Mesodermal cell (in vitro differentiated cells): ENCODE data around the gene KIF18B.
"Not testable (repeated sequence)": the region's sequence is repeated elsewhere in the genome, so short reads cannot be mapped to it uniquely, and the experiment has no call there.

Experiments
- H3K27ac ChIP-seq: 2 replicates; pipeline ENCODE4 v1.7.0; 2013; ENCODE audit warnings: mild to moderate bottlenecking, low read depth, low read length, moderate library complexity; ENCODE audit not compliant: severe bottlenecking
- H3K36me3 ChIP-seq: 2 replicates; pipeline ENCODE4 v1.7.1; 2013; ENCODE audit warnings: mild to moderate bottlenecking, low read length, moderate library complexity; ENCODE audit not compliant: control insufficient read depth, insufficient read depth
- H3K4me1 ChIP-seq: one replicate; pipeline ENCODE4 v1.7.1; 2013; ENCODE audit warnings: mild to moderate bottlenecking, low read length; ENCODE audit not compliant: insufficient read depth, control insufficient read depth, poor library complexity, severe bottlenecking
- H3K4me3 ChIP-seq: 2 replicates; pipeline ENCODE4 v1.7.0; 2013; ENCODE audit warnings: low read length, control low read depth, mild to moderate bottlenecking; ENCODE audit not compliant: insufficient read depth, poor library complexity, severe bottlenecking; ENCODE audit errors: extremely low read depth
- H3K9me3 ChIP-seq: 2 replicates; pipeline ENCODE4 v1.7.1; 2013; ENCODE audit warnings: mild to moderate bottlenecking, low read length, moderate library complexity; ENCODE audit not compliant: control insufficient read depth
- WGBS, 2 experiments: methylation state at CpG; one replicate each; pipeline ENCODE4 v1.1.5; 2013; ENCODE audit warnings: missing lambda C conversion rate in 2 of 2; ENCODE audit not compliant: insufficient coverage in 2 of 2; 5-methylcytosine and 5-hydroxymethylcytosine counted together

The KIF18B gene

GRCh38 chr17:44955674-44956425 is 8.3 kb upstream of the KIF18B start:
- Histone ChIP-seq H3K36me3 (no peaks in the 10 kb centered on the region), H3K9me3 (no peaks in the 10 kb centered on the region), H3K27ac (no peak overlapping the region), H3K4me1 (peaks cover 3% of the 10 kb centered on the region), H3K4me3 (no peak overlapping the region)
- 88 to 90% methylated on average over 5 to 6 of the region's 8 CpGs for WGBS, 2 experiments

GRCh38 chr17:44952946-44953475 is 5.4 kb upstream of the KIF18B start:
- WGBS, 2 experiments: 71 to 73% methylated on average over 6 of the region's 6 CpGs
- H3K4me1 ChIP-seq: peaks cover 2% of the 10 kb centered on the region
- H3K36me3 ChIP-seq: no peaks in the 10 kb centered on the region
- no peak overlapping the region for H3K4me3 ChIP-seq
- H3K27ac ChIP-seq: no peak overlapping the region
- H3K9me3 ChIP-seq: no peaks in the 10 kb centered on the region

- WGBS, 2 experiments: 93 to 97% methylated on average over 3 to 5 of the region's 7 CpGs
- peaks cover 3% of the 10 kb centered on the region for H3K4me1 ChIP-seq
- H3K9me3 ChIP-seq: no peaks in the 10 kb centered on the region
- peaks cover 22% of the 10 kb centered on the region for H3K36me3 ChIP-seq
- no peak overlapping the region for H3K27ac ChIP-seq
- H3K4me3 ChIP-seq: peak overlapping the region; percentile 86
These were observed 782 bp upstream of the KIF18B start for GRCh38 chr17:44948315-44948795.

DNA sequence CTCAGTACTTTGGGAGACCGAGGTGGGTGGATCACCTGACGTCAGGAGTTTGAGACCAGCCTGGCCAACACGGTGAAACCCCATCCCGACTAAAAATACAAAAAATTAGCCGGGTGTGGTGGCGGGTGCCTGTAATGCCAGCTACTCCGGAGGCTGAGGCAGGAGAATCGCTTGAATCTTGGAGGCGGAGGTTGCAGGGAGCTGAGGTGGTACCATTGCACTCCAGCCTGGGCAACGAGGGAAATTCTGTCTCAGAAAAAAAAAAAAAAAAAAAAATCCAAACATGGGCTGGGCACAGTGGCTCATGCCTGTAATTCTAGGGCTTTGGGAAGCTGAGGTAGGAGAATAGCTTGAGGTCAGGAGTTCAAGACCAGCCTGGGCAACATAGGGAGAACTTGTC is 1.9 kb downstream of the KIF18B start:
- H3K4me3 ChIP-seq: peak overlapping the region; percentile 86
- not testable (repeated sequence) for H3K27ac ChIP-seq, H3K4me1 ChIP-seq, H3K9me3 ChIP-seq
- H3K36me3 ChIP-seq: peaks cover 36% of the 10 kb centered on the region
- WGBS, 2 experiments: 93 to 98% methylated on average over 6 to 7 of the region's 10 CpGs

GRCh38 chr17:44942456-44942855 is 5.1 kb downstream of the KIF18B start:
- peaks cover 3% of the 10 kb centered on the region for H3K4me1 ChIP-seq
- H3K36me3 ChIP-seq: peaks cover 61% of the 10 kb centered on the region
- peaks cover 3% of the 10 kb centered on the region for H3K9me3 ChIP-seq
- WGBS, 2 experiments: 100% methylated on average over 1 of the region's 4 CpGs; no CpG with 5 or more reads in 1 of the 2 experiments
- no peak overlapping the region for H3K27ac ChIP-seq
- no peak overlapping the region for H3K4me3 ChIP-seq

- Histone ChIP-seq H3K36me3 (peaks cover 61% of the 10 kb centered on the region), H3K9me3 (peaks cover 3% of the 10 kb centered on the region), H3K27ac (no peak overlapping the region), H3K4me1 (peaks cover 3% of the 10 kb centered on the region), H3K4me3 (no peak overlapping the region)
- 92 to 95% methylated on average over 8 of the region's 9 CpGs for WGBS, 2 experiments
These were observed 5.8 kb downstream of the KIF18B start for GRCh38 chr17:44941712-44942331.

DNA sequence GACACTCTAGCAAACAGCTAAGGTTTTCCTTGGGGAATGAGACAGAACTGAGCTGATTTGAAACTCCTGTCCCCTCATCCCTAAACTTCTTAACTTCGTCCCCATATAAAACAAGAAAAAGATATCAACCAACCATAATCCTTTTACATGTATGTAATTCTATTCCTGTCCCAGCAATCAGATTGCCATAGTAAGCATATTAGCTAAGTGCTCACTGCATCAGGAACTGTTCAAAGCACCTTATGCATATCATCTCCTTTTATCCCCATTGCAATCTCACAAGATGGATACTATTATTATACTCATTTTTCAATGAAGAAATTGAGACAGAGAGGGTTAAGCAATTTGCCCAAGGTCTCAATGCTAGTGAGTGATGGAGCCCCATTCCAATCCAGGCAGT is 6.8 kb downstream of the KIF18B start:
- H3K9me3 ChIP-seq: peaks cover 3% of the 10 kb centered on the region
- H3K4me1 ChIP-seq: peaks cover 3% of the 10 kb centered on the region
- H3K4me3 ChIP-seq: no peak overlapping the region
- 100% methylated on average over 1 of the region's 1 CpG; no CpG with 5 or more reads in 1 of the 2 experiments for WGBS, 2 experiments
- H3K27ac ChIP-seq: no peak overlapping the region
- peaks cover 66% of the 10 kb centered on the region for H3K36me3 ChIP-seq

GRCh38 chr17:44940317-44940716 is 7.3 kb downstream of the KIF18B start:
- H3K4me3 ChIP-seq: no peak overlapping the region
- H3K36me3 ChIP-seq: peaks cover 67% of the 10 kb centered on the region
- peaks cover 3% of the 10 kb centered on the region for H3K4me1 ChIP-seq
- H3K27ac ChIP-seq: no peak overlapping the region
- 89% methylated on average over 1 to 2 of the region's 4 CpGs for WGBS, 2 experiments
- peaks cover 3% of the 10 kb centered on the region for H3K9me3 ChIP-seq

- H3K9me3 ChIP-seq: peaks cover 3% of the 10 kb centered on the region
- no peak overlapping the region for H3K27ac ChIP-seq
- 93 to 97% methylated on average over 7 to 8 of the region's 9 CpGs for WGBS, 2 experiments
- no peak overlapping the region for H3K4me3 ChIP-seq
- peaks cover 79% of the 10 kb centered on the region for H3K36me3 ChIP-seq
- no peaks in the 10 kb centered on the region for H3K4me1 ChIP-seq
These were observed 12.5 kb downstream of the KIF18B start for GRCh38 chr17:44935116-44935515.

DNA sequence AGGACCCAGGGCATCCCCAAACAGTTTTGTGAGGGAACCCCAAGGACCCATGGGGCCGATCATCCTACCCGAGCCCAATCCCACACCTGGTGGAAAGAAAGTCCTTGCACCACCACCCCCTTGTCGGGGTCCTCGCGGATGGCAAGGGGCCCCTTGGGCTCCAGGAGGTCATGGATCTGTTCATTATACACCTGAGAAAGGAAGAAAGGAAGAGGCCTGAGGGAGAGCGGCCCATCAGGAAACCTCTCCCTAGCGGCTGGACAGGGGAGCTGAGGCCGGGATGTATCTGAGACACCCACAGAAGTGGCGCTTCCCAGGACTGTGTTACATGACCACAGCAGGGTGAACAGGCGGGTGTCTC is 12.8 kb downstream of the KIF18B start:
- H3K36me3 ChIP-seq: peaks cover 79% of the 10 kb centered on the region
- H3K27ac ChIP-seq: no peak overlapping the region
- peaks cover 3% of the 10 kb centered on the region for H3K9me3 ChIP-seq
- no peaks in the 10 kb centered on the region for H3K4me1 ChIP-seq
- 95 to 96% methylated on average over 5 to 8 of the region's 10 CpGs for WGBS, 2 experiments
- H3K4me3 ChIP-seq: no peak overlapping the region
